AG20443 (cell line): ENCODE measurements around the gene SHC3.

Source experiments
- DNase-seq: peaks from one replicate; pipeline ENCODE4 v3.0.0; 2012; ENCODE audit warnings: low spot score, mixed read lengths

The SHC3 gene

GRCh38 chr9:89052470-89053097, 126.0 kb downstream of the SHC3 start:
- DNase-seq = no peak

- no peak for DNase-seq
Measured at GRCh38 chr9:89051421-89052025, 127.1 kb downstream of the SHC3 start.

GRCh38 chr9:89049646-89050045, 129.0 kb downstream of the SHC3 start:
- DNase-seq = no peak

- no peak for DNase-seq
Measured at GRCh38 chr9:89048616-89049015, 130.0 kb downstream of the SHC3 start.

GRCh38 chr9:89047667-89048066, 131.0 kb downstream of the SHC3 start:
- DNase-seq = no peak

DNA sequence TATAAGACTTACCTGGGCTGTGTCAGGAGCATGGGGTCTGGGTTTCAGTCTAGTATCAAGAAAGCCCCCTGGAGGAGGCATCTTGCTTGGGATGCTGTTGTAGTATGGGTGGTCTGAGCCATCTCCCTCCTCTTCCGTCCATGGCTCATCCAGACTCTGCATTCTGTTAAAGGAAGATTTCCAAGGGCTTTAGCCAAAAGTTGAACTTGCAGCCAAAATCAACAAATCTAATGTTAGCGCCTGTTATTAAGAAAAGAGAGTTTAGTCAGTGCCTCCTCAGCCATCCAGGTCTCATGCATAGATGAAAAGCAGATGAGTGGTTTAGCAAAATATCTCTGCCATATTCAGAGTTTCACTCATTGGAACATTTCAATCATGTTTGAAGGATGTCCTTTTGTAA, 131.8 kb downstream of the SHC3 start:
- peak; percentile 59 for DNase-seq

- DNase-seq = no peak
Measured at GRCh38 chr9:89044881-89045280, 133.7 kb downstream of the SHC3 start.

DNA sequence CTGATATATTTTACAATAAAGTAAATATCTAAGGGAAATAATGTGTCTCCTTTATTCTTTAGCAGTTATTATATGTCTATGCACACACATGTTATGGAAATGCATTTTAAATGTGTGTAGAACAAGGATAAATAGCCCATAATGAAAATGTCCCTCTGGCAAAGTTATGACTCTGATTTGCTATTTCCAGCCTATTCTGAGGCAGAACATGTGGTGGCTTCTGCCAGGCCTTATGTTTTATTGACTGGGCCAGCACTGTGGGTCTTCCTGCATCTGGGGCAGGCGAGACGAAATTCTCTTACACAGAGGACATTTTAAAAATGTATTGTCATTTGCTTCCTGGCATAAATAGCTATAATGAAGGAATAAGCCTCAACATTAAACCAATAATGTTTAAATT, 134.5 kb downstream of the SHC3 start:
- no peak for DNase-seq

GRCh38 chr9:89042984-89043383, 135.6 kb downstream of the SHC3 start:
- DNase-seq = no peak

GRCh38 chr9:89039664-89040063, 139.0 kb downstream of the SHC3 start:
- no peak for DNase-seq

GRCh38 chr9:89039104-89039465, 139.5 kb downstream of the SHC3 start:
- no peak for DNase-seq

GRCh38 chr9:89038382-89039103, 140.1 kb downstream of the SHC3 start:
- DNase-seq = peak; percentile 92

DNA sequence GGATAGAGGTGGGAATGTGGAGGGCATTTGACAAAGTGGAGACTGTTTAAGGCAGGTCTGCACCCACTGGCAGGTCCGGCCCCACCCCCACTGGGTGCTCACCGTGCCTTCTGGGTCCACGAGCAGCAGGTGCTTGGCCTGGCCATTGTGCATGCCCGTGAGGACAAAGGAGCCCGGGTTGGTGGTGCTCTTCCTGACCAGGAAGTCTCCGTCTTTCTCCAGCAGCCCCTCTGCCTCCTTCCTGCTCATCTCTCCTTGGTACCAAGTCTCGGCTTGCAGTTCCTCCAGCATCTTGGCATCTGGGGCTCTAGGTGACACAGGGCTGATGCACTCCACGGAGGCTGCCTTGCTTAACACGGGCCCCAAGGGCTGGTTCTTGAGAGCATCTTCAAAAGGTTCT, 140.7 kb downstream of the SHC3 start:
- no peak for DNase-seq

GRCh38 chr9:89037346-89037745, 141.3 kb downstream of the SHC3 start:
- DNase-seq = no peak

DNA sequence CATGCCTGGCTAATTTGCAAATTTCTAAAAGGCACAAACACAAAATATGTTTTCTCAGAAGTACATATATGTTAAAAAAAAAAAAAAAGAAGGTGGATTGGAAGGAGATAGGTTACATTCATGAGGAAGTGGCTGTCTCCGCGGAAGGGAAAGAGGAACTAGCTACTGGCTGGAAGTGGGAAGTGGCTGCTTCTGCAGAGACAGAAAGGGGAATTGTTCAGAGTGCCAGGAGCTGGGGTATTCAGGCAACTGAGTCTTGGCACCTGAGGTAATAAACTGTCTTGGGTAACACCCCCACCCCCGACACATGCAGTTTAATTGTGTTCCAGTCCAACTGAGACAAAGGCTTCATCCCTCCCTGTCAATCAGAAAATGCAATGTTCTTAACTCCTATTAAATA, 141.7 kb downstream of the SHC3 start:
- no peak for DNase-seq

GRCh38 chr9:89036383-89036782, 142.2 kb downstream of the SHC3 start:
- no peak for DNase-seq

DNA sequence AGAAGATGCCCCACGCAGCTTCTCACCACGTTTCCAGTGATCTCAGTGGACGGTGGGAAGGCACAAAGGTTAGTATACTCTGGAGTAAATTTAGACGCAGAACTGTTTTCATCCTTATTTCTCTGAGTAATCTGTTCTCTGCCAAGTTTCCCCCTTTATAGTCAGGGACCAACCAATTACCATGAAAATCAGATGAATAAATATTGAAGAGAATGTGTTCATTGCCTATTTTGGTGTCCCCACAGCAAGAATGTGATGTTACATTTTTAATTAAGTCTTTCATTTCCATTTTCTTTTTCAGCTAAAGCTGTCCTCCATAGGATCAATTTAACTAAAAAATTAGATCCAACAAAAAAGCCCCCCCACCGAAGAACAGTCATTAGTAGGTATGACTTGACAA, 146.0 kb downstream of the SHC3 start:
- no peak for DNase-seq

DNA sequence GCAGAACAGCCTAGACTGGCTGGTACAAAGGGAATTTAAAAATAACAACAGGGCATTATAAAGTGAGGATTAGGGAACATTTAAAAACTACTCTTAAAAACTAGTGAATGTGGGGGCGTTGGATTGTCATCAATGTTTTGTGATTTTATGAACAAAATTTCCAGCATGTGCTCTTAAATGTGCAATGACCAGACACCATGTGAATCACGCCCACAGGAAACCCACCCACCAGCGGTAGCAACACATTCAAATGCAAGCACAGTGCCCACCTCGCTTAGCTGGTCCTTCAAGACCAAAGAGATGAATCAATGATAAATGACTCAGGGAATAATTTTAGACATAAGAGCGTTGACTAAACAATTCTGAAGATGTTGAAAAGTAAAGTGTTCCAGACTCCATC, 146.4 kb downstream of the SHC3 start:
- no peak for DNase-seq

DNA sequence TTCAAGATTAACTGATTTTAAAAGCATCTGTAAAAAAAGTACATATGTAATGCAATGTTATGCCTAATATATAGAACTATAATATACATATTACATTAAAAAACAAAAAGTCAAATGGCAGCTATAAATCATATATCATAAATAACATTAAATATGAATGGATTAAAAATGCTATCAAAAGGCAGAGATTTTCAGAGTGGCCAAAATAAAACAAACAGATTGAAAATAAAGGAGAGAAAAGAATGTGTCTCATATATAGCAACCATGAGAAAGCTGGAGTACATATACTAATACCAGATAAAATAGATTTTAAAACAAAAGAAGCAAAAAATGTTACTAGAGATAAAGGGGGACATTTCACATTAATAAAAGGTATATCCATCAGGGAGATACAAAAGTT, 148.8 kb downstream of the SHC3 start:
- DNase-seq = no peak

GRCh38 chr9:89026876-89027275, 151.7 kb downstream of the SHC3 start:
- DNase-seq = no peak

GRCh38 chr9:89025553-89025952, 153.1 kb downstream of the SHC3 start:
- no peak for DNase-seq

DNA sequence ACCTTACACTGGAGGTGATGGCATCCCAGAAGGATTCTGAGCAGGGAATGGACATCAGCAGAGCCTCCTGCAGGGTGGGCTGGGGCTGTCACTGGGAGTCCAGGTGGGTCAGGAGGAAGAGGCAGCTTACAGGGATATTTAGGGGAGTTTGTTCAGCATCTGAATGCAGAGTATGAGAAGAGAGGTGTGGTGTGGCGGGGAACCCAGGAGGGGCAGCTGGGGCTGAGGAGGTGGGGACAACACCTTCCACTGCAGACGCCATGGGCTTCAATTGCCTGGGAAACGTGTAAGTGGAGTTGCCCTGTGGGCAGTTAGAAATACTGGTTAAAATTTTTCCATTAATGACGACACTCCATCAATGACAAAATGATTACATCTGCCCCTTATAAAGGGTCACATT, 153.9 kb downstream of the SHC3 start:
- DNase-seq = no peak

- no peak for DNase-seq
Measured at GRCh38 chr9:89023740-89024139, 154.9 kb downstream of the SHC3 start.

DNA sequence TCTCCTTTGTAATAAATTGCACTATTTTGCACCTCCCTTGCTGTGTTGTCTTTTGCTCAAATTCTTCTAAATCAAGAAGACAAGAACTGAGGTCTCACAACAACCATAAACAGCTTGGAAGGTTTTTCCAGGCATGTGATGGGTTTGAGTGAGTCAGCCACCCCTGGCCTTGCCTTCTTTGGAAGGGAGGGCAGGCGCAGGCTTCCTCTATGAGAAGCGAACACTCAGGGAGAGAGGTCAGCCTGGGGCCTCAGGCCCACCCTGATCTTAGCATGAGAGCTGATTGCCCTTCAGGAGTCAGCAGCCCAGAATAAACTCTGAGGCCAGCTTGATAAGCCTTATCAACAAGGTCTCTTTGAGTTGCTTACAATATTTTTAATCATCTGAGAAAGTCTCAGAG, 155.7 kb downstream of the SHC3 start:
- peak; percentile 59 for DNase-seq
